Fibroblast of the aortic adventitia (primary cell): ENCODE results near the gene RTN1. TPM values are rescaled to one million over a fixed set of nuclear protein-coding genes. Genes with fewer than 3 reads are reported as not detected.

Experiments used
- DNase-seq: peaks from one replicate; pipeline ENCODE4 v3.0.0-alpha.2; 2010; ENCODE audit warnings: low read depth
- H3K4me3 ChIP-seq: 2 replicates; pipeline ENCODE4 v1.5.1; 2011; ENCODE audit warnings: low read depth, mild to moderate bottlenecking, control low read depth, low read length, moderate library complexity
- small RNA-seq: library from RNA; depleted of rRNA; stranded (forward); fragments of <200 nt; gene quantifications from one replicate; pipeline ENCODE3, GENCODE V24; 2012
- total RNA-seq: library from RNA; depleted of rRNA; stranded (reverse); fragments of >200 nt; gene quantifications from 2 replicates; pipeline ENCODE4 v1.2.3, GENCODE V29; 2012; ENCODE audit warnings: low replicate concordance
- TF ChIP-seq, protein P1 (sequence below): IDR thresholded peaks from 2 replicates; pipeline ENCODE4 v1.5.1; 2011; ENCODE audit warnings: mild to moderate bottlenecking, low read length, control low read depth, inconsistent platforms; ENCODE audit not compliant: insufficient read depth

The RTN1 gene
- total RNA-seq, 1 donor, result 0.27 TPM

GRCh38 chr14:59565087-59565486 lies 305.5 kb downstream of the RTN1 start:
- TF ChIP-seq, protein P1, sequence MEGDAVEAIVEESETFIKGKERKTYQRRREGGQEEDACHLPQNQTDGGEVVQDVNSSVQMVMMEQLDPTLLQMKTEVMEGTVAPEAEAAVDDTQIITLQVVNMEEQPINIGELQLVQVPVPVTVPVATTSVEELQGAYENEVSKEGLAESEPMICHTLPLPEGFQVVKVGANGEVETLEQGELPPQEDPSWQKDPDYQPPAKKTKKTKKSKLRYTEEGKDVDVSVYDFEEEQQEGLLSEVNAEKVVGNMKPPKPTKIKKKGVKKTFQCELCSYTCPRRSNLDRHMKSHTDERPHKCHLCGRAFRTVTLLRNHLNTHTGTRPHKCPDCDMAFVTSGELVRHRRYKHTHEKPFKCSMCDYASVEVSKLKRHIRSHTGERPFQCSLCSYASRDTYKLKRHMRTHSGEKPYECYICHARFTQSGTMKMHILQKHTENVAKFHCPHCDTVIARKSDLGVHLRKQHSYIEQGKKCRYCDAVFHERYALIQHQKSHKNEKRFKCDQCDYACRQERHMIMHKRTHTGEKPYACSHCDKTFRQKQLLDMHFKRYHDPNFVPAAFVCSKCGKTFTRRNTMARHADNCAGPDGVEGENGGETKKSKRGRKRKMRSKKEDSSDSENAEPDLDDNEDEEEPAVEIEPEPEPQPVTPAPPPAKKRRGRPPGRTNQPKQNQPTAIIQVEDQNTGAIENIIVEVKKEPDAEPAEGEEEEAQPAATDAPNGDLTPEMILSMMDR, result no peak
- no peak for DNase-seq
- H3K4me3 ChIP-seq, result no peak overlapping the region

DNA sequence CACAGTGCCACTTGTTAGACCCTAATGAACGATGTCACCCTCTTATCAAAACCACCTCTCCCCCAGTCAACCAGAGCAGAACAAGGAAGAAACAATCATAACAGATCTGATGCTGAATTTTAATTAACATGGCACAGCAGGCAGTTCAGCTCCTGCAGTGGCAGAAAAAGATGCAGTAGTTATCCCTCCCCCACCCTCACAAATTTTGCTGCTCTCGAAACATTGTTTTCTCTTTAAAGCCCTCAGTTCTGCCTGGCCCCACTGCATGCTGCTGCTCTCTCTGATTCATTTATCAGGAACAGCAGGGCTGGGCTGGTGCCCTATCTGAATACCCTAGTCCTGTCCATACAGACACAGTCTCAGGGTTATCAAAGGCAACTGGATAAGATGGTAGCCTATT lies 306.2 kb downstream of the RTN1 start:
- TF ChIP-seq, protein P1, result no peak
- H3K4me3 ChIP-seq, result no peak overlapping the region
- no peak for DNase-seq

- no peak for DNase-seq
- TF ChIP-seq, protein P1, result no peak
- H3K4me3 ChIP-seq, result no peak overlapping the region
These were observed 323.3 kb downstream of the RTN1 start for GRCh38 chr14:59547310-59547709.

Small RNA genes within 50 kb of the gene (small RNA-seq; reads per million reads assigned to genes)
- not detected for gene MIR5586

Other genes with a start within 250 kb of the RTN1 start
- gene LRRC9, start 49.4 kb upstream of the RTN1 start, total RNA-seq, result not detected in 2 replicates
- 114 and 256 TPM in 2 replicates for gene PCNX4, start 221.1 kb upstream of the RTN1 start, total RNA-seq